Neural cell (in vitro differentiated cells): ENCODE measurements around the gene GORASP2.

ENCODE experiments used
- EP300 ChIP-seq: fragments of 450-650 bp; conservative IDR thresholded peaks from 2 replicates; pipeline ENCODE4 v1.6.1; 2014; ENCODE audit warnings: antibody characterized with exemption, mild to moderate bottlenecking, moderate library complexity; ENCODE audit not compliant: poor library complexity, severe bottlenecking
- EZH2 ChIP-seq: fragments of 200-600, 300-800 bp; shearing (Covaris generic), sonication (generic); IDR thresholded peaks from 2 replicates; pipeline ENCODE4 v1.6.1; 2014; ENCODE audit warnings: antibody characterized with exemption, low read length, borderline replicate concordance, mild to moderate bottlenecking; ENCODE audit not compliant: insufficient read depth, poor library complexity, severe bottlenecking
- POLR2AphosphoS5 ChIP-seq: IDR thresholded peaks from 2 replicates; pipeline ENCODE4 v1.6.1; 2012
- TF ChIP-seq, protein P1 (sequence below): fragments of 450-650 bp; IDR thresholded peaks from 2 replicates; pipeline ENCODE4 v1.5.1; 2014; ENCODE audit warnings: antibody characterized with exemption, mild to moderate bottlenecking, moderate library complexity; ENCODE audit not compliant: poor library complexity, severe bottlenecking

DNA sequence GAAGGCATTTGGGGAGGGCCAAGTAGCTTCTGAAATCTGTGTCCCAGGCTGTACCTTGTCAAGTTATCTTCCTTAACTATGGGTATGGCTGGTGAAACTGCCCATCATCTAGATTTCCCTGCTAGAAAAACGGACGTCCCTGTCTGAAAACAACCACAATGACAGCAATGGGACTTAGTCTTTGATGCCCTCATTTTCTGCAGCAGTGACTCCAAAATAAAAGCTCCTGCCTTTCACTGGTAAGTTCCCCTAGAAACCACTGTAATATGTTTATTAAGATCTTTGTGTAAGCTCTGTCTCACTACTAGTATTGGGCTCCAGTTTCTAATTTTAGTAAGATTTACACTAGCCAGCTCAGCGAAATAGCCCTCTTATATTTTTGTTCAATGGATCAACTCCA lies 47.2 kb upstream of the GORASP2 start:
- TF ChIP-seq, protein P1, sequence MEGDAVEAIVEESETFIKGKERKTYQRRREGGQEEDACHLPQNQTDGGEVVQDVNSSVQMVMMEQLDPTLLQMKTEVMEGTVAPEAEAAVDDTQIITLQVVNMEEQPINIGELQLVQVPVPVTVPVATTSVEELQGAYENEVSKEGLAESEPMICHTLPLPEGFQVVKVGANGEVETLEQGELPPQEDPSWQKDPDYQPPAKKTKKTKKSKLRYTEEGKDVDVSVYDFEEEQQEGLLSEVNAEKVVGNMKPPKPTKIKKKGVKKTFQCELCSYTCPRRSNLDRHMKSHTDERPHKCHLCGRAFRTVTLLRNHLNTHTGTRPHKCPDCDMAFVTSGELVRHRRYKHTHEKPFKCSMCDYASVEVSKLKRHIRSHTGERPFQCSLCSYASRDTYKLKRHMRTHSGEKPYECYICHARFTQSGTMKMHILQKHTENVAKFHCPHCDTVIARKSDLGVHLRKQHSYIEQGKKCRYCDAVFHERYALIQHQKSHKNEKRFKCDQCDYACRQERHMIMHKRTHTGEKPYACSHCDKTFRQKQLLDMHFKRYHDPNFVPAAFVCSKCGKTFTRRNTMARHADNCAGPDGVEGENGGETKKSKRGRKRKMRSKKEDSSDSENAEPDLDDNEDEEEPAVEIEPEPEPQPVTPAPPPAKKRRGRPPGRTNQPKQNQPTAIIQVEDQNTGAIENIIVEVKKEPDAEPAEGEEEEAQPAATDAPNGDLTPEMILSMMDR, result no peak
- TF ChIP-seq EP300, result no peak
- TF ChIP-seq EZH2, result no peak
- TF ChIP-seq POLR2AphosphoS5, result no peak
